ENCODE results near the gene IGBP1.

IGBP1 gene

GRCh38 chrX:70168238-70169188 lies 35.3 kb downstream of the IGBP1 start:
- peaks cover 0 to 6% of the 10 kb centered on the region in 2 donors for H3K27me3 ChIP-seq (ENCODE audit: control insufficient read depth in 1 of 2, insufficient read depth in 2 of 2, low read length in 2 of 2)
- H3K4me1 ChIP-seq (ENCODE audit: control insufficient read depth, insufficient read depth, low read length): no peaks in the 10 kb centered on the region
- H3K27ac ChIP-seq (ENCODE audit: low read length): no peak overlapping the region
- no peaks in the 10 kb centered on the region for H3K9me3 ChIP-seq (ENCODE audit: control insufficient read depth in 2 of 2, low read length in 2 of 2)
- peak overlapping the region; percentile 25 to 40 for H3K4me3 ChIP-seq (ENCODE audit: low read length in 2 of 2)
- peak overlapping the region; percentile 28 to 51 for H3K9ac ChIP-seq (ENCODE audit: low read length in 2 of 2)
- H3K36me3 ChIP-seq (ENCODE audit: control insufficient read depth in 2 of 2, insufficient read depth in 2 of 2, low read length in 2 of 2): peaks cover 0 to 6% of the 10 kb centered on the region in 2 donors

DNA sequence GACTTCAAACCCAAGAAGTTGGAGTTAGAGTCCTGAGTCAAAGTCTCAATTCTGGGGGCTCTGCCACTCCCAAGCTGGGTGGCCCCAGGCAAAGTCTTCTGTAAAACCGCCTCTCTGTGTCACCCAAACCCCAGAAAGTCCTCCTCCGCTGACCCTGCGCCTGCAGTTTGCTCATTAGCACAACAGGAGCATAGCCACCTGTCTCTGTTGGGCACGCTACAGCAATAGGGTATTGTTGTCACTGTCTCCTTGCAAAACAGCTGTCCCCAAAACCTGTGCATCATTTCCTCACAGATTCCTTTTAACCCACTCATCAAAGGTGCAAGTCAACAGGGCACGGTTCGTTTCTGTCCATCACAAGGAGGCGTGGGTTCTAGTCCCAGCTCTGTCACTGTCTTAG lies 36.0 kb downstream of the IGBP1 start:
- Histone ChIP-seq H3K9ac (ENCODE audit: low read length in 2 of 2) (no peak overlapping the region), H3K27ac (ENCODE audit: low read length) (no peak overlapping the region), H3K4me1 (ENCODE audit: control insufficient read depth, insufficient read depth, low read length) (no peaks in the 10 kb centered on the region), H3K27me3 (ENCODE audit: control insufficient read depth in 1 of 2, insufficient read depth in 2 of 2, low read length in 2 of 2) (peaks cover 0 to 6% of the 10 kb centered on the region in 2 donors), H3K4me3 (ENCODE audit: low read length in 2 of 2) (no peak overlapping the region), H3K9me3 (ENCODE audit: control insufficient read depth in 2 of 2, low read length in 2 of 2) (no peaks in the 10 kb centered on the region), H3K36me3 (ENCODE audit: control insufficient read depth in 2 of 2, insufficient read depth in 2 of 2, low read length in 2 of 2) (peaks cover 0 to 6% of the 10 kb centered on the region in 2 donors)

DNA sequence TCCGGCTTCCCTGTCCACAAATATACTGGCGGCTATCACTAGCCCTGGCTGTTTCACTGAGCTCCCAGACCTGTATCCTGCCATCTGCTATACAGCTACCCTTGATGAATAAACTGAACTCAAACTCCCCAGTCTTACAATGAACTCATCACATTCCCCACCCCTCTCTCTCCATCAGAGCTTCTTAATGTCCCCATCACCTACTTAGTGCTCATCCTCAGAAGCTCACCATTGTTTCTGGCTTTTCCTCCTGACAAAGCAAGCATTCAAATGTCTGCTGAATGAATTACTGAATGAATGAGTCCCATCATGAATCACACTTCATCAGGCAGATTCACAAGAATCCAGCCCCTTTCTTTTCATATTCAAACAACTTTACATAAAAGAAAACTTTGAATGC lies 38.4 kb downstream of the IGBP1 start:
- Histone ChIP-seq H3K27ac (ENCODE audit: low read length) (no peak overlapping the region), H3K9ac (ENCODE audit: low read length in 2 of 2) (no peak overlapping the region), H3K4me1 (ENCODE audit: control insufficient read depth, insufficient read depth, low read length) (no peaks in the 10 kb centered on the region), H3K4me3 (ENCODE audit: low read length in 2 of 2) (no peak overlapping the region), H3K9me3 (ENCODE audit: control insufficient read depth in 2 of 2, low read length in 2 of 2) (no peaks in the 10 kb centered on the region), H3K36me3 (ENCODE audit: control insufficient read depth in 2 of 2, insufficient read depth in 2 of 2, low read length in 2 of 2) (no peaks in the 10 kb centered on the region), H3K27me3 (ENCODE audit: control insufficient read depth in 1 of 2, insufficient read depth in 2 of 2, low read length in 2 of 2) (peaks cover 0 to 6% of the 10 kb centered on the region in 2 donors)

GRCh38 chrX:70172221-70172620 lies 39.0 kb downstream of the IGBP1 start:
- Histone ChIP-seq H3K9me3 (ENCODE audit: control insufficient read depth in 2 of 2, low read length in 2 of 2) (no peaks in the 10 kb centered on the region), H3K36me3 (ENCODE audit: control insufficient read depth in 2 of 2, insufficient read depth in 2 of 2, low read length in 2 of 2) (no peaks in the 10 kb centered on the region), H3K27me3 (ENCODE audit: control insufficient read depth in 1 of 2, insufficient read depth in 2 of 2, low read length in 2 of 2) (peaks cover 0 to 6% of the 10 kb centered on the region in 2 donors), H3K27ac (ENCODE audit: low read length) (no peak overlapping the region), H3K4me3 (ENCODE audit: low read length in 2 of 2) (no peak overlapping the region), H3K9ac (ENCODE audit: low read length in 2 of 2) (no peak overlapping the region), H3K4me1 (ENCODE audit: control insufficient read depth, insufficient read depth, low read length) (no peaks in the 10 kb centered on the region)

DNA sequence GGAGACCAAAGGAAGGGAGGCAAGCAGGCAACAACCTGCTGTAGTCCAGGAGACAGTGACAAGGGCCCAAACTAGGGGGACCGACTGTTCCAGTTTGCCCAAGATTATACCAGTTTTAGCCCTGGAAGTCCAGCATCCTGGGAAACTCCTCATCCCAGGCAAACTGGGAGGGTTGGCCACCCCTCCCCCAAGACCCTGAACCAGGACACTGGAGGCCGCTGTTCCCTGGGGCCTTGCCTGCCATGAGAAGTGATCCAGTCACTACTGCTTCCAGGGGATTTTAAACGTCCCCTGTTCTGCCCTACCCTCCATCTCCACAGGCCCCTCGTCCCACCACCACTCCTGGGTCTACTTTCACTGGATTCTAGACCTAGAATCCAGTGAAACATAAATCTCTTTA lies 39.7 kb downstream of the IGBP1 start:
- no peaks in the 10 kb centered on the region for H3K36me3 ChIP-seq (ENCODE audit: control insufficient read depth in 2 of 2, insufficient read depth in 2 of 2, low read length in 2 of 2)
- H3K9me3 ChIP-seq (ENCODE audit: control insufficient read depth in 2 of 2, low read length in 2 of 2): no peaks in the 10 kb centered on the region
- H3K27ac ChIP-seq (ENCODE audit: low read length): no peak overlapping the region
- H3K4me3 ChIP-seq (ENCODE audit: low read length in 2 of 2): no peak overlapping the region
- H3K4me1 ChIP-seq (ENCODE audit: control insufficient read depth, insufficient read depth, low read length): no peaks in the 10 kb centered on the region
- H3K27me3 ChIP-seq (ENCODE audit: control insufficient read depth in 1 of 2, insufficient read depth in 2 of 2, low read length in 2 of 2): peaks cover 0 to 4% of the 10 kb centered on the region in 2 donors
- H3K9ac ChIP-seq (ENCODE audit: low read length in 2 of 2): no peak overlapping the region

DNA sequence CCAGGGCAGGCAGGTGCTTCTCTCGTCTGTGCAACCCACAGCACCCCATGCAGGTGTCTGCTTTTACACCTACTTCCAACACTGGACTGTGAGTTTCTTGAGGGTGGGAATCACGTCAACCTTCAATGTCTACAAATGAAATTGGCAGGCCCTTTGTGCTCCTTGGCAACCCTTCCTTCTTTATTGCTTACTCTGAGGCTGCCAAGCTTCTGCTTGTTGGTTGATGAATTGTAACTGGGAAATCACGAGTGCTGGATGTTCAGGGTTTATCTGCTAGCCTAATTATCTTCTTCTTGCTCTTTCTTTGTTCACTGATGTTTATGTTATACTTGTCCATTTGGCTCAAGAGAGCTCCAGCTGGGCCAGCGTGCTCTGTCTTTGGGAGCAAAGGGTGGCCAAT lies 41.5 kb downstream of the IGBP1 start:
- Histone ChIP-seq H3K27ac (ENCODE audit: low read length) (no peak overlapping the region), H3K9me3 (ENCODE audit: control insufficient read depth in 2 of 2, low read length in 2 of 2) (no peaks in the 10 kb centered on the region), H3K4me1 (ENCODE audit: control insufficient read depth, insufficient read depth, low read length) (no peaks in the 10 kb centered on the region), H3K9ac (ENCODE audit: low read length in 2 of 2) (no peak overlapping the region), H3K4me3 (ENCODE audit: low read length in 2 of 2) (no peak overlapping the region), H3K36me3 (ENCODE audit: control insufficient read depth in 2 of 2, insufficient read depth in 2 of 2, low read length in 2 of 2) (no peaks in the 10 kb centered on the region), H3K27me3 (ENCODE audit: control insufficient read depth in 1 of 2, insufficient read depth in 2 of 2, low read length in 2 of 2) (peaks cover 0 to 3% of the 10 kb centered on the region in 2 donors)

DNA sequence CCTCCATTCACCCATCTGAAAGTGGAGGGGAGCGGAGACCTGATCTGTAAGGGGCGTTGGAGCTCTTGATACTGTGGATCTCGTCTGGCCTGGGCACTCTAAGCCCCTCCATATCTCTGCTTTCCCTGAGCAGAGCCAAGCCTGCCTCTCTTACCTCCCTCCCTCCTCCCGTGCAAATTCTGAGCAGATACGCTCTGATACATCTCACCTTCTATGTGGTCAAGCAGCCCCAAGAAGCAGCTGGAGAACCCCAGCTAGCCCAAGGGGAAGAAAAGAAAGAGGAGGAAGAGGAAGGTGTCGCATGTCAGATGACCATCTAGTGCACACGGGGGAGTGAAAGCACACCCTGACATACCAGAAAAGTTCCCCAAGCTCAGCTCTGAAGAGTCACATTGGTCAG lies 42.1 kb downstream of the IGBP1 start:
- no peaks in the 10 kb centered on the region for H3K9me3 ChIP-seq (ENCODE audit: control insufficient read depth in 2 of 2, low read length in 2 of 2)
- H3K27ac ChIP-seq (ENCODE audit: low read length): no peak overlapping the region
- no peaks in the 10 kb centered on the region for H3K4me1 ChIP-seq (ENCODE audit: control insufficient read depth, insufficient read depth, low read length)

DNA sequence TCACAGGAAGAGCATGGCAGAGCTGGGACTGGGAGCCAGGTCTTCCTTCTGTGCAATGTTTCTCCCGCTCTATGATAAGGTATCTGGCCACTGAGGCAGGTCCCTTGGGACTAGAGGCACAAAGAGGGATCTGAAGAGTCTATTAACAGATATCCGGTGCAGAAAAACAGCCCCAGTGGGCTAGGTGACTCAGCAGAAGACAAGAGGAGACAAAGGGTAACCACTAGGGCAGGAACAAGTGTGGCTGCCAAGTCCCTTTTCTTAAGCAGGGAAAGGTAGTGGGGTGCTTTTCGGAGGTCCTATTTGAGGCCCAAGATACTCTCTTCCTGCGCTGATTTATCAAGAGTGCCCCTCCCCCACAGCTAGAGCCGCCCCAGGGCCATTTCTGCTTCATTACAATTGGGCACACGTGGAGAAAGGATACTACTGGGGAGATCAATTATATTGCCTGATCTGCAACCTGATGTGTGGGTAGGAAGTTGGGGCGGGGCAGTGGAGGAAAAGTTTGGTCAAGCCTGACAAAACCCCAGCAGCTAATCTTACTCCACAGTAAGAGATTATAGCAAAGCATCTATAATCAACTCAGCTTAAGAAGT lies 43.8 kb downstream of the IGBP1 start, which contains the start of gene DGAT2L6:
TSS of gene DGAT2L6 (plus strand) at position 546 of the 596 bp plus-strand sequence. CDS start 100 bp downstream, outside the sequence.
- no peak within 1 kb of the TSS for H3K9ac ChIP-seq (ENCODE audit: low read length in 2 of 2)
- no peaks in the 10 kb centered on the region for H3K9me3 ChIP-seq (ENCODE audit: control insufficient read depth in 2 of 2, low read length in 2 of 2)
- no peak within 1 kb of the TSS for H3K4me3 ChIP-seq (ENCODE audit: low read length in 2 of 2)
- H3K4me1 ChIP-seq (ENCODE audit: control insufficient read depth, insufficient read depth, low read length): no peaks in the 10 kb centered on the region
- H3K27ac ChIP-seq (ENCODE audit: low read length): no peak within 1 kb of the TSS
- H3K36me3 ChIP-seq (ENCODE audit: control insufficient read depth in 2 of 2, insufficient read depth in 2 of 2, low read length in 2 of 2): no peaks in the 10 kb centered on the region
- peaks cover 0 to 3% of the 10 kb centered on the region in 2 donors for H3K27me3 ChIP-seq (ENCODE audit: control insufficient read depth in 1 of 2, insufficient read depth in 2 of 2, low read length in 2 of 2)

More for the DNA sequence above, 42.1 kb downstream of the IGBP1 start:
- Histone ChIP-seq H3K4me3 (ENCODE audit: low read length in 2 of 2) (no peak overlapping the region), H3K9ac (ENCODE audit: low read length in 2 of 2) (no peak overlapping the region), H3K36me3 (ENCODE audit: control insufficient read depth in 2 of 2, insufficient read depth in 2 of 2, low read length in 2 of 2) (no peaks in the 10 kb centered on the region), H3K27me3 (ENCODE audit: control insufficient read depth in 1 of 2, insufficient read depth in 2 of 2, low read length in 2 of 2) (peaks cover 0 to 3% of the 10 kb centered on the region in 2 donors)

DNA sequence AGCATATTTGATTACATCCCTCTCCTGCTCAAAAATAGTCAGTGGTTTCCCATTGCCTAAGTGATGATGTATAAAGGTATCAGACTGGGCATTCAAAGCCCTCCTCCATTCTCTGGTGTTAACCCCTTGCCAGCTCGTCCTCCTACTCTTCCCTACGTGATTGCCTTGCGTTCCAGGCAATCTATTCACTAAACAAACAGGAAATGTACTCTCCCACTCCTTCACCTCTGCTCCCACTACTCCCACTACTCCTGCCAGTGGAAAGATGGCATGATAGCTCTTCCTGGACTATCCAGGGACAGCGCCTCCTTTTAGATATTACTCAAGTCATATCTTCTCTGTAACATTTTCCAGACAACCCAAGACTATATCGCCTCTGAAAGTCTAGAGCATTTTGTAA lies 49.8 kb downstream of the IGBP1 start:
- no peak overlapping the region for H3K27ac ChIP-seq (ENCODE audit: low read length)
- H3K4me3 ChIP-seq (ENCODE audit: low read length in 2 of 2): no peak overlapping the region
- no peaks in the 10 kb centered on the region for H3K9me3 ChIP-seq (ENCODE audit: control insufficient read depth in 2 of 2, low read length in 2 of 2)
- no peak overlapping the region for H3K9ac ChIP-seq (ENCODE audit: low read length in 2 of 2)
- H3K27me3 ChIP-seq (ENCODE audit: control insufficient read depth in 1 of 2, insufficient read depth in 2 of 2, low read length in 2 of 2): peaks cover 0 to 6% of the 10 kb centered on the region in 2 donors
- H3K36me3 ChIP-seq (ENCODE audit: control insufficient read depth in 2 of 2, insufficient read depth in 2 of 2, low read length in 2 of 2): no peaks in the 10 kb centered on the region
- no peaks in the 10 kb centered on the region for H3K4me1 ChIP-seq (ENCODE audit: control insufficient read depth, insufficient read depth, low read length)

GRCh38 chrX:70190225-70190624 lies 57.0 kb downstream of the IGBP1 start:
- H3K4me1 ChIP-seq (ENCODE audit: control insufficient read depth, insufficient read depth, low read length): no peaks in the 10 kb centered on the region
- H3K27me3 ChIP-seq (ENCODE audit: control insufficient read depth in 1 of 2, insufficient read depth in 2 of 2, low read length in 2 of 2): peaks cover 0 to 6% of the 10 kb centered on the region in 2 donors
- no peaks in the 10 kb centered on the region for H3K9me3 ChIP-seq (ENCODE audit: control insufficient read depth in 2 of 2, low read length in 2 of 2)
- H3K36me3 ChIP-seq (ENCODE audit: control insufficient read depth in 2 of 2, insufficient read depth in 2 of 2, low read length in 2 of 2): no peaks in the 10 kb centered on the region
- no peak overlapping the region for H3K9ac ChIP-seq (ENCODE audit: low read length in 2 of 2)
- no peak overlapping the region for H3K27ac ChIP-seq (ENCODE audit: low read length)
- H3K4me3 ChIP-seq (ENCODE audit: low read length in 2 of 2): no peak overlapping the region

All from stomach smooth muscle (tissue), 2 donors.